SK-N-SH (cell line): Measurements from ENCODE around the gene CDC34. TPM values are rescaled to one million over a fixed set of nuclear protein-coding genes. Genes with fewer than 3 reads are reported as not detected.

ENCODE experiments used
- CTCF ChIA-PET: fragments of 300-600, 350-600 bp; formaldehyde crosslinking; extraction: SDS; loops from one replicate; lab custom pipeline; 2021; lab: Yijun Ruan, JAX
- POLR2A ChIA-PET: fragments of 350-600 bp; sonication (Branson Sonifier 250); formaldehyde crosslinking; extraction: SDS; loops from one replicate; lab custom pipeline; 2020; ENCODE audit warnings: antibody characterized with exemption, inconsistent platforms; lab: Yijun Ruan, JAX
- DNase-seq: peaks from one replicate; pipeline ENCODE4 v3.0.0; 2012
- H2AFZ ChIP-seq: fragments of 200-600 bp; sonication (generic); 2 replicates; pipeline ENCODE4 v1.8.1; 2016; ENCODE audit warnings: antibody characterized with exemption, mild to moderate bottlenecking, low read depth
- H3F3A ChIP-seq: fragments of 200-600 bp; sonication (generic); replicated peaks from 2 replicates; pipeline ENCODE3; 2016; ENCODE audit warnings: antibody characterized with exemption, mild to moderate bottlenecking; ENCODE audit not compliant: insufficient read depth
- H3K27ac ChIP-seq, 2 experiments: fragments of 200-500 bp in 1 of 2; fragments of 200-600 bp in 1 of 2; sonication (Bioruptor generic) in 1 of 2; sonication (generic), shearing (Covaris generic) in 1 of 2; 2 replicates each; pipeline versions ENCODE4 v1.5.1 to v1.6.1; 2014 to 2016; ENCODE audit warnings: low read depth in 2 of 2, inconsistent platforms in 1 of 2, low read length in 1 of 2, mild to moderate bottlenecking in 1 of 2, mixed read lengths in 1 of 2
- H3K27me3 ChIP-seq: fragments of 200-600 bp; sonication (generic), shearing (Covaris generic); 2 replicates; pipeline ENCODE4 v1.6.1; 2016; ENCODE audit warnings: mixed run types; ENCODE audit not compliant: insufficient read depth
- H3K36me3 ChIP-seq, 2 experiments: fragments of 200-500 bp in 1 of 2; fragments of 200-600 bp in 1 of 2; sonication (Bioruptor generic) in 1 of 2; sonication (generic) in 1 of 2; replicated peaks in 1 of 2; 2 replicates each; pipeline versions ENCODE3 to v1.5.1; 2014 to 2016; ENCODE audit warnings: low read length in 1 of 2, mild to moderate bottlenecking in 1 of 2; ENCODE audit not compliant: insufficient read depth in 2 of 2, control insufficient read depth in 1 of 2
- H3K4me1 ChIP-seq, 2 experiments: fragments of 200-500 bp in 1 of 2; fragments of 200-600 bp in 1 of 2; sonication (Bioruptor generic) in 1 of 2; sonication (generic), shearing (Covaris generic) in 1 of 2; 2 replicates each; pipeline versions ENCODE4 v1.5.1 to v1.6.1; 2014 to 2016; ENCODE audit warnings: low read depth in 1 of 2, low read length in 1 of 2, mixed run types in 1 of 2; ENCODE audit not compliant: insufficient read depth in 2 of 2, control insufficient read depth in 1 of 2
- H3K4me2 ChIP-seq: fragments of 200-600 bp; sonication (generic), shearing (Covaris generic); 2 replicates; pipeline ENCODE4 v1.6.1; 2017; ENCODE audit warnings: mixed run types
- H3K4me3 ChIP-seq, 2 experiments: fragments of 200-500 bp in 1 of 2; fragments of 200-600 bp in 1 of 2; sonication (Bioruptor generic) in 1 of 2; sonication (generic), shearing (Covaris generic) in 1 of 2; 2 replicates each; pipeline versions ENCODE4 v1.5.1 to v1.8.1; 2014 to 2016; ENCODE audit warnings: low read depth in 2 of 2, inconsistent platforms in 1 of 2, low read length in 1 of 2, mild to moderate bottlenecking in 1 of 2, mixed read lengths in 1 of 2, moderate library complexity in 1 of 2
- H3K79me2 ChIP-seq: fragments of 200-600 bp; sonication (generic); 2 replicates; pipeline ENCODE4 v1.8.1; 2017; ENCODE audit warnings: mild to moderate bottlenecking; ENCODE audit not compliant: insufficient read depth
- H3K9ac ChIP-seq: fragments of 200-600 bp; sonication (generic); 2 replicates; pipeline ENCODE4 v1.6.1; 2017; ENCODE audit warnings: mixed run types
- H3K9me2 ChIP-seq: fragments of 200-600 bp; sonication (generic); 2 replicates; pipeline ENCODE4 v1.6.1; 2017; ENCODE audit warnings: mixed run types
- H3K9me3 ChIP-seq: fragments of 200-600 bp; sonication (generic); 2 replicates; pipeline ENCODE4 v1.6.1; 2017; ENCODE audit warnings: mixed run types, mild to moderate bottlenecking, moderate library complexity
- H4K20me1 ChIP-seq: fragments of 200-600 bp; sonication (generic); 2 replicates; pipeline ENCODE4 v1.6.1; 2017; ENCODE audit warnings: mild to moderate bottlenecking, mixed run types; ENCODE audit not compliant: insufficient read depth
- CTCF ChIP-seq: fragments of 200-600 bp; sonication (generic); IDR thresholded peaks from 2 replicates; pipeline ENCODE4 v1.6.1; 2017; ENCODE audit warnings: antibody characterized with exemption, mild to moderate bottlenecking, moderate library complexity
- EZH2phosphoT487 ChIP-seq: fragments of 200-600 bp; sonication (generic); IDR thresholded peaks from 2 replicates; pipeline ENCODE4 v1.6.1; 2017; ENCODE audit warnings: low read depth, mixed run types, mild to moderate bottlenecking, antibody characterized with exemption, moderate library complexity, borderline replicate concordance
- FOSL2 ChIP-seq: IDR thresholded peaks from 2 replicates; pipeline ENCODE4 v1.4.0; 2012; ENCODE audit warnings: low read depth, mild to moderate bottlenecking, moderate library complexity, borderline replicate concordance
- GABPA ChIP-seq: IDR thresholded peaks from 2 replicates; pipeline ENCODE4 v1.4.0; 2012; ENCODE audit warnings: low read depth, mild to moderate bottlenecking
- GATA2 ChIP-seq: sonication (generic); formaldehyde crosslinking; IDR thresholded peaks from 2 replicates; pipeline ENCODE4 v1.5.0; 2020; ENCODE audit warnings: mild to moderate bottlenecking, missing genetic modification reagents
- JUND ChIP-seq: IDR thresholded peaks from 2 replicates; pipeline ENCODE4 v1.4.0; 2012
- MAX ChIP-seq: IDR thresholded peaks from 2 replicates; pipeline ENCODE4 v1.4.0; 2012; ENCODE audit warnings: low read depth
- MXI1 ChIP-seq: IDR thresholded peaks from 2 replicates; pipeline ENCODE4 v1.6.1; 2012; ENCODE audit warnings: mild to moderate bottlenecking, low read depth, low read length, improper control_type of control experiment
- NRF1 ChIP-seq: IDR thresholded peaks from 2 replicates; pipeline ENCODE4 v1.6.1; 2012; ENCODE audit warnings: low read depth, mild to moderate bottlenecking, low read length
- PBX3 ChIP-seq: IDR thresholded peaks from 2 replicates; pipeline ENCODE4; 2012
- POLR2AphosphoS5 ChIP-seq: IDR thresholded peaks from 2 replicates; pipeline ENCODE4 v1.6.1; 2012; ENCODE audit warnings: low read depth, low read length
- REST ChIP-seq: IDR thresholded peaks from 2 replicates; pipeline ENCODE4 v1.6.1; 2012; ENCODE audit warnings: mild to moderate bottlenecking, low read depth, low read length, moderate library complexity
- SIN3A ChIP-seq: IDR thresholded peaks from 2 replicates; pipeline ENCODE4 v1.6.1; 2012; ENCODE audit warnings: low read depth, mild to moderate bottlenecking, low read length, moderate library complexity, borderline replicate concordance
- SMC3 ChIP-seq: IDR thresholded peaks from 2 replicates; pipeline ENCODE4 v1.6.1; 2012; ENCODE audit warnings: low read depth, low read length, improper control_type of control experiment
- TCF12 ChIP-seq: IDR thresholded peaks from 2 replicates; pipeline ENCODE4 v1.4.0; 2012
- TEAD4 ChIP-seq: IDR thresholded peaks from 2 replicates; pipeline ENCODE4 v1.4.0; 2012; ENCODE audit warnings: mild to moderate bottlenecking, borderline replicate concordance; ENCODE audit not compliant: insufficient read depth
- YY1 ChIP-seq: IDR thresholded peaks from 2 replicates; pipeline ENCODE4 v1.4.0; 2012; ENCODE audit warnings: low read depth, mild to moderate bottlenecking
- ZBTB33 ChIP-seq: IDR thresholded peaks from 2 replicates; pipeline ENCODE4 v1.4.0; 2012; ENCODE audit warnings: low read depth, borderline replicate concordance
- WGBS: methylation state at CpG from one replicate; pipeline ENCODE4 v1.1.6; 2017; ENCODE audit warnings: low lambda C conversion rate; 5-methylcytosine and 5-hydroxymethylcytosine counted together
- polyA plus RNA-seq, 3 experiments: library from polyadenylated mRNA; depleted of rRNA; stranded (reverse); fragments of >200 nt; gene quantifications; 2 replicates each; pipeline ENCODE4 v1.2.3, GENCODE V29; 2012

The CDC34 gene
- polyA plus RNA-seq, 1 of the 3 experiments (the other 2 are of a cell fraction) = 96.7 TPM

GRCh38 chr19:489418-490196 lies 42.0 kb upstream of the CDC34 start (continued):
- TF ChIP-seq SIN3A (no peak), EZH2phosphoT487 (no peak), NRF1 (no peak), ZBTB33 (no peak), GATA2 (CRISPR knock-in tag) (no peak), CTCF (no peak), YY1 (no peak)

- Histone ChIP-seq H3K4me2 (no peak overlapping the region), H3K9ac (no peak overlapping the region), H3K27ac (no peak overlapping the region), H3K4me1 (peaks cover 0 to 7% of the 10 kb centered on the region in 2 experiments; a peak in 1 of 4 replicates), H3K4me3 (no peak overlapping the region), H3F3A (peaks cover 9% of the 10 kb centered on the region), H3K79me2 (no peaks in the 10 kb centered on the region), H3K9me2 (no peaks in the 10 kb centered on the region), H3K9me3 (no peaks in the 10 kb centered on the region), H3K27me3 (no peaks in the 10 kb centered on the region), H2AFZ (no peak overlapping the region), H4K20me1 (no peaks in the 10 kb centered on the region), H3K36me3 (no peaks in the 10 kb centered on the region)
- 90% methylated on average over 21 of the region's 32 CpGs for WGBS
- DNase-seq = peak; percentile 58
- POLR2A ChIA-PET = no interaction called here
- CTCF ChIA-PET = interaction anchor here (0.8 to 2.0 kb wide), 3 partner anchors 15 to 224 kb away, joined by 3 to 12 read pairs (median 10); no protein-coding TSS in a partner anchor
- no peak for TF ChIP-seq TEAD4
- no peak for TF ChIP-seq TCF12
- TF ChIP-seq MAX = no peak
- no peak for TF ChIP-seq FOSL2
- no peak for TF ChIP-seq MXI1
- TF ChIP-seq NRF1 = no peak
- TF ChIP-seq CTCF = no peak
- no peak for TF ChIP-seq YY1
- no peak for TF ChIP-seq SMC3
- TF ChIP-seq GABPA = no peak
- no peak for TF ChIP-seq POLR2AphosphoS5
- no peak for TF ChIP-seq PBX3
- no peak for TF ChIP-seq JUND
- TF ChIP-seq EZH2phosphoT487 = no peak
- TF ChIP-seq REST = no peak
Observed at GRCh38 chr19:491146-491741, 40.3 kb upstream of the CDC34 start.
